HEK293 (cell line): ENCODE data around the gene BIRC7.

ENCODE experiments used
- CTCF ChIA-PET: fragments of 350-600 bp; formaldehyde crosslinking; extraction: SDS; loops from one replicate; lab custom pipeline; 2021; ENCODE audit warnings: antibody characterized with exemption; lab: Yijun Ruan, JAX
- POLR2A ChIA-PET: fragments of 300-600 bp; formaldehyde crosslinking; extraction: SDS; loops from one replicate; lab custom pipeline; 2020; ENCODE audit warnings: antibody characterized with exemption, inconsistent platforms; lab: Yijun Ruan, JAX
- H3K27ac ChIP-seq: fragments of 200-500 bp; sonication (Bioruptor generic); 2 replicates; pipeline ENCODE4 v1.5.1; 2014; ENCODE audit warnings: low read depth, low read length, control low read depth, inconsistent platforms; ENCODE audit errors: extremely low read depth
- H3K36me3 ChIP-seq, 2 experiments: fragments of 200-500 bp in 1 of 2; sonication (Bioruptor generic) in 1 of 2; 1 replicate in 1 of 2; 2 replicates in 1 of 2; pipeline ENCODE4 v1.5.1; 2014 to 2017; ENCODE audit warnings: inconsistent platforms in 2 of 2, low read length in 2 of 2; ENCODE audit not compliant: control insufficient read depth in 2 of 2, insufficient read depth in 1 of 2
- H3K4me1 ChIP-seq: fragments of 200-500 bp; sonication (Bioruptor generic); 2 replicates; pipeline ENCODE4 v1.5.1; 2014; ENCODE audit warnings: mild to moderate bottlenecking, low read length, inconsistent platforms; ENCODE audit not compliant: control insufficient read depth, insufficient read depth
- H3K4me3 ChIP-seq: 2 replicates; pipeline ENCODE4 v1.5.1; 2011; ENCODE audit warnings: low read depth, mild to moderate bottlenecking, control low read depth, low read length, moderate library complexity
- H3K9me3 ChIP-seq: fragments of 200-500 bp; sonication (Bioruptor generic); 2 replicates; pipeline ENCODE4 v1.5.1; 2014; ENCODE audit warnings: low read depth, low read length, inconsistent platforms; ENCODE audit not compliant: control insufficient read depth, insufficient read depth
- PRDM10 ChIP-seq: fragments of 450-650 bp; formaldehyde crosslinking; IDR thresholded peaks from 2 replicates; pipeline ENCODE4 v1.5.1; 2016; ENCODE audit warnings: missing biosample characterization, missing genetic modification characterization
- SCRT2 ChIP-seq: fragments of 450-650 bp; formaldehyde crosslinking; IDR thresholded peaks from 2 replicates; pipeline ENCODE4 v1.5.1; 2016; ENCODE audit warnings: missing biosample characterization, missing genetic modification characterization
- TRIM28 ChIP-seq: IDR thresholded peaks from 2 replicates; pipeline ENCODE4 v1.6.1; 2011; ENCODE audit warnings: low read length, control low read depth, borderline replicate concordance
- ZBTB11 ChIP-seq: fragments of 450-650 bp; formaldehyde crosslinking; conservative IDR thresholded peaks from 2 replicates; pipeline ENCODE4 v1.5.1; 2016; ENCODE audit warnings: low read depth, missing biosample characterization, missing genetic modification characterization
- ZBTB17 ChIP-seq: fragments of 450-650 bp; formaldehyde crosslinking; IDR thresholded peaks from 2 replicates; pipeline ENCODE4 v1.5.1; 2016; ENCODE audit warnings: missing biosample characterization, missing genetic modification characterization
- ZBTB7A ChIP-seq: fragments of 450-650 bp; formaldehyde crosslinking; IDR thresholded peaks from 2 replicates; pipeline ENCODE4 v1.5.1; 2016; ENCODE audit warnings: low read depth, missing biosample characterization, missing genetic modification characterization
- ZNF175 ChIP-seq: fragments of 450-650 bp; formaldehyde crosslinking; IDR thresholded peaks from 2 replicates; pipeline ENCODE4 v1.5.1; 2016; ENCODE audit warnings: missing biosample characterization, missing genetic modification characterization
- ZNF274 ChIP-seq, 2 experiments: fragments of 200-500 bp in 1 of 2; fragments of 450-650 bp in 1 of 2; sonication (Bioruptor generic) in 1 of 2; formaldehyde crosslinking in 1 of 2; IDR thresholded peaks; 2 replicates each; pipeline versions ENCODE4 v1.5.1 to v1.6.1; 2014 to 2016; ENCODE audit warnings: borderline replicate concordance in 1 of 2, inconsistent platforms in 1 of 2, low read length in 1 of 2, missing biosample characterization in 1 of 2, missing genetic modification characterization in 1 of 2
- ZNF354C ChIP-seq: fragments of 450-650 bp; formaldehyde crosslinking; IDR thresholded peaks from 2 replicates; pipeline ENCODE4 v1.5.1; 2016; ENCODE audit warnings: missing biosample characterization, missing genetic modification characterization, low read depth, borderline replicate concordance
- ZNF555 ChIP-seq: fragments of 450-650 bp; formaldehyde crosslinking; conservative IDR thresholded peaks from 2 replicates; pipeline ENCODE4 v1.5.1; 2017; ENCODE audit warnings: missing biosample characterization, mild to moderate bottlenecking, missing genetic modification characterization, inconsistent platforms
- ZNF621 ChIP-seq: fragments of 450-650 bp; formaldehyde crosslinking; IDR thresholded peaks from 2 replicates; pipeline ENCODE4 v1.5.1; 2017; ENCODE audit warnings: missing biosample characterization, missing genetic modification characterization
- ZNF76 ChIP-seq: fragments of 450-650 bp; formaldehyde crosslinking; IDR thresholded peaks from 2 replicates; pipeline ENCODE4; 2016; ENCODE audit warnings: low read depth, missing biosample characterization, missing genetic modification characterization, borderline replicate concordance

Gene BIRC7

GRCh38 chr20:63212792-63213191 is 22.9 kb upstream of the BIRC7 start (continued):
- TF ChIP-seq ZNF274 (IDR thresholded peaks at IDR 0.05; ENCODE audit: low read length) (no peak), ZNF274 (tag by site-specific recombination; IDR thresholded peaks at IDR 0.05; ENCODE audit: borderline replicate concordance) (no peak), ZBTB17 (no peak), ZBTB7A (tag by site-specific recombination) (no peak), ZNF555 (tag by site-specific recombination) (no peak), ZNF354C (tag by site-specific recombination) (no peak), ZNF76 (tag by site-specific recombination) (no peak), ZNF621 (tag by site-specific recombination) (no peak), SCRT2 (no peak), TRIM28 (no peak)

- H3K36me3 ChIP-seq: peaks cover 9 to 56% of the 10 kb centered on the region in 2 experiments
- POLR2A ChIA-PET: interaction anchor here (0.8 to 2.4 kb wide), 4 partner anchors 11 to 34 kb away, joined by 3 to 22 read pairs (median 4); no protein-coding TSS in a partner anchor
Measured at GRCh38 chr20:63214514-63214913, 21.2 kb upstream of the BIRC7 start.

More at GRCh38 chr20:63214514-63214913, 21.2 kb upstream of the BIRC7 start:
- H3K27ac ChIP-seq: no peak overlapping the region
- no peaks in the 10 kb centered on the region; the same call in 1 of the 2 replicates for H3K4me1 ChIP-seq
- CTCF ChIA-PET: interaction anchor here (0.7 to 2.5 kb wide), 10 partner anchors 8 to 156 kb away, joined by 3 to 42 read pairs (median 4); no protein-coding TSS in a partner anchor
- TF ChIP-seq ZNF175 (no peak), PRDM10 (0 out of 2 replicates have a peak, but pooled peaks have one; percentile 16), ZBTB11 (no peak)
- peak overlapping the region; percentile 73 for H3K4me3 ChIP-seq
- H3K9me3 ChIP-seq: no peaks in the 10 kb centered on the region
